GM21367 (cell line): ENCODE data around the gene MARCHF2.
"Not testable (repeated sequence)": the region's sequence is repeated elsewhere in the genome, so short reads cannot be mapped to it uniquely, and the experiment has no call there.

Experiments
- ATAC-seq: cut with Tn5 transposase; IDR thresholded peaks from one replicate; pipeline ENCODE4 v1.9.1; 2021; ENCODE audit not compliant: unreplicated experiment

The MARCHF2 gene

GRCh38 chr19:8404391-8405151 lies 8.5 kb upstream of the MARCHF2 start:
- ATAC-seq, result no peak

- ATAC-seq, result not testable (repeated sequence)
These were observed 2.4 kb upstream of the MARCHF2 start for GRCh38 chr19:8410718-8411117.

GRCh38 chr19:8413629-8413995 lies 507 bp downstream of the MARCHF2 start:
- no peak for ATAC-seq

GRCh38 chr19:8416796-8417195 lies 3.7 kb downstream of the MARCHF2 start:
- no peak for ATAC-seq

GRCh38 chr19:8421484-8422461 lies 8.7 kb downstream of the MARCHF2 start:
- no peak for ATAC-seq

GRCh38 chr19:8423817-8424223 lies 10.7 kb downstream of the MARCHF2 start:
- ATAC-seq, result no peak

GRCh38 chr19:8425331-8425730 lies 12.2 kb downstream of the MARCHF2 start:
- not testable (repeated sequence) for ATAC-seq

GRCh38 chr19:8426283-8426682 lies 13.2 kb downstream of the MARCHF2 start:
- no peak for ATAC-seq

GRCh38 chr19:8429044-8429443 lies 15.9 kb downstream of the MARCHF2 start:
- ATAC-seq, result no peak

- ATAC-seq, result no peak
These were observed 16.7 kb downstream of the MARCHF2 start for GRCh38 chr19:8429826-8430225.

GRCh38 chr19:8430650-8431049 lies 17.5 kb downstream of the MARCHF2 start:
- no peak for ATAC-seq

GRCh38 chr19:8438236-8438635 lies 25.1 kb downstream of the MARCHF2 start:
- no peak for ATAC-seq

GRCh38 chr19:8441725-8442544 lies 28.8 kb downstream of the MARCHF2 start:
- no peak for ATAC-seq

GRCh38 chr19:8444140-8444676 lies 31.1 kb downstream of the MARCHF2 start:
- not testable (repeated sequence) for ATAC-seq

GRCh38 chr19:8444677-8445487 lies 31.8 kb downstream of the MARCHF2 start, which contains the start of gene HNRNPM:
TSS of gene HNRNPM (plus strand) at chr19:8444975. CDS start at chr19:8444999, 24 bp downstream.
- peak; percentile 75 for ATAC-seq

GRCh38 chr19:8445488-8446001 lies 32.4 kb downstream of the MARCHF2 start:
- ATAC-seq, result peak; percentile 21

- ATAC-seq, result no peak
These were observed 33.1 kb downstream of the MARCHF2 start for GRCh38 chr19:8446061-8446709.

- ATAC-seq, result no peak
These were observed 36.7 kb downstream of the MARCHF2 start for GRCh38 chr19:8449830-8450229.

GRCh38 chr19:8451377-8451776 lies 38.3 kb downstream of the MARCHF2 start:
- no peak for ATAC-seq
